ENCODE measurements around the gene RGPD8. TPM values are rescaled to one million over a fixed set of nuclear protein-coding genes. Genes with fewer than 3 reads are reported as not detected.

The RGPD8 gene
- polyA plus RNA-seq, 1 donor from 2014 or later: 6.8 TPM

- H3K4me3 ChIP-seq (ENCODE audit: low read length): no peak overlapping the region
- H3K9ac ChIP-seq (ENCODE audit: low read length): no peak overlapping the region
- H3K9me2 ChIP-seq (ENCODE audit: insufficient read depth, low read length): no peaks in the 10 kb centered on the region
- H3K79me2 ChIP-seq (replicated peaks; ENCODE audit: insufficient read depth, low read length): no peaks in the 10 kb centered on the region
- no peaks in the 10 kb centered on the region for H4K20me1 ChIP-seq (ENCODE audit: insufficient read depth)
- H3K4me2 ChIP-seq (ENCODE audit: low read length): no peak overlapping the region
- no peaks in the 10 kb centered on the region for H3K9me3 ChIP-seq (ENCODE audit: low read length)
- no peaks in the 10 kb centered on the region for H3K27me3 ChIP-seq (ENCODE audit: insufficient read depth, low read depth, low read length)
- no peaks in the 10 kb centered on the region for H3K36me3 ChIP-seq (ENCODE audit: insufficient read depth, low read length)
- H2AFZ ChIP-seq (ENCODE audit: low read depth, low read length): no peak overlapping the region
- TF ChIP-seq EP300 (conservative IDR thresholded peaks at IDR 0.05; ENCODE audit: poor library complexity, severe bottlenecking): no peak
- H3F3A ChIP-seq (ENCODE audit: insufficient read depth, low read length, poor library complexity, severe bottlenecking): no peaks in the 10 kb centered on the region
- H3K27ac ChIP-seq (ENCODE audit: low read length): no peak overlapping the region
Observed at GRCh38 chr2:112472547-112473263, 39.3 kb upstream of the RGPD8 start.

GRCh38 chr2:112465382-112465781 lies 31.9 kb upstream of the RGPD8 start:
- no peak overlapping the region for H3K27ac ChIP-seq (ENCODE audit: low read length)
- H3K79me2 ChIP-seq (replicated peaks; ENCODE audit: insufficient read depth, low read length): no peaks in the 10 kb centered on the region
- H3K9ac ChIP-seq (ENCODE audit: low read length): no peak overlapping the region
- no peak overlapping the region for H2AFZ ChIP-seq (ENCODE audit: low read depth, low read length)
- no peaks in the 10 kb centered on the region for H3K27me3 ChIP-seq (ENCODE audit: insufficient read depth, low read depth, low read length)
- no peaks in the 10 kb centered on the region for H4K20me1 ChIP-seq (ENCODE audit: insufficient read depth)
- no peak overlapping the region for H3K4me3 ChIP-seq (ENCODE audit: low read length)
- no peaks in the 10 kb centered on the region for H3K36me3 ChIP-seq (ENCODE audit: insufficient read depth, low read length)
- H3K9me2 ChIP-seq (ENCODE audit: insufficient read depth, low read length): no peaks in the 10 kb centered on the region
- H3F3A ChIP-seq (ENCODE audit: insufficient read depth, low read length, poor library complexity, severe bottlenecking): no peaks in the 10 kb centered on the region
- H3K4me2 ChIP-seq (ENCODE audit: low read length): no peak overlapping the region
- TF ChIP-seq, protein P1, sequence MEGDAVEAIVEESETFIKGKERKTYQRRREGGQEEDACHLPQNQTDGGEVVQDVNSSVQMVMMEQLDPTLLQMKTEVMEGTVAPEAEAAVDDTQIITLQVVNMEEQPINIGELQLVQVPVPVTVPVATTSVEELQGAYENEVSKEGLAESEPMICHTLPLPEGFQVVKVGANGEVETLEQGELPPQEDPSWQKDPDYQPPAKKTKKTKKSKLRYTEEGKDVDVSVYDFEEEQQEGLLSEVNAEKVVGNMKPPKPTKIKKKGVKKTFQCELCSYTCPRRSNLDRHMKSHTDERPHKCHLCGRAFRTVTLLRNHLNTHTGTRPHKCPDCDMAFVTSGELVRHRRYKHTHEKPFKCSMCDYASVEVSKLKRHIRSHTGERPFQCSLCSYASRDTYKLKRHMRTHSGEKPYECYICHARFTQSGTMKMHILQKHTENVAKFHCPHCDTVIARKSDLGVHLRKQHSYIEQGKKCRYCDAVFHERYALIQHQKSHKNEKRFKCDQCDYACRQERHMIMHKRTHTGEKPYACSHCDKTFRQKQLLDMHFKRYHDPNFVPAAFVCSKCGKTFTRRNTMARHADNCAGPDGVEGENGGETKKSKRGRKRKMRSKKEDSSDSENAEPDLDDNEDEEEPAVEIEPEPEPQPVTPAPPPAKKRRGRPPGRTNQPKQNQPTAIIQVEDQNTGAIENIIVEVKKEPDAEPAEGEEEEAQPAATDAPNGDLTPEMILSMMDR (IDR thresholded peaks at IDR 0.05; ENCODE audit: poor library complexity, severe bottlenecking): no peak
- no peak for TF ChIP-seq EZH2 (IDR thresholded peaks at IDR 0.05; ENCODE audit: borderline replicate concordance, insufficient read depth, low read length, poor library complexity, severe bottlenecking)
- no peak for TF ChIP-seq SMC3 (conservative IDR thresholded peaks at IDR 0.05; ENCODE audit: poor library complexity)
- TF ChIP-seq MXI1 (conservative IDR thresholded peaks at IDR 0.05; ENCODE audit: poor library complexity, severe bottlenecking): no peak
- TF ChIP-seq POLR2AphosphoS5 (IDR thresholded peaks at IDR 0.05): no peak
- TF ChIP-seq, protein P2, sequence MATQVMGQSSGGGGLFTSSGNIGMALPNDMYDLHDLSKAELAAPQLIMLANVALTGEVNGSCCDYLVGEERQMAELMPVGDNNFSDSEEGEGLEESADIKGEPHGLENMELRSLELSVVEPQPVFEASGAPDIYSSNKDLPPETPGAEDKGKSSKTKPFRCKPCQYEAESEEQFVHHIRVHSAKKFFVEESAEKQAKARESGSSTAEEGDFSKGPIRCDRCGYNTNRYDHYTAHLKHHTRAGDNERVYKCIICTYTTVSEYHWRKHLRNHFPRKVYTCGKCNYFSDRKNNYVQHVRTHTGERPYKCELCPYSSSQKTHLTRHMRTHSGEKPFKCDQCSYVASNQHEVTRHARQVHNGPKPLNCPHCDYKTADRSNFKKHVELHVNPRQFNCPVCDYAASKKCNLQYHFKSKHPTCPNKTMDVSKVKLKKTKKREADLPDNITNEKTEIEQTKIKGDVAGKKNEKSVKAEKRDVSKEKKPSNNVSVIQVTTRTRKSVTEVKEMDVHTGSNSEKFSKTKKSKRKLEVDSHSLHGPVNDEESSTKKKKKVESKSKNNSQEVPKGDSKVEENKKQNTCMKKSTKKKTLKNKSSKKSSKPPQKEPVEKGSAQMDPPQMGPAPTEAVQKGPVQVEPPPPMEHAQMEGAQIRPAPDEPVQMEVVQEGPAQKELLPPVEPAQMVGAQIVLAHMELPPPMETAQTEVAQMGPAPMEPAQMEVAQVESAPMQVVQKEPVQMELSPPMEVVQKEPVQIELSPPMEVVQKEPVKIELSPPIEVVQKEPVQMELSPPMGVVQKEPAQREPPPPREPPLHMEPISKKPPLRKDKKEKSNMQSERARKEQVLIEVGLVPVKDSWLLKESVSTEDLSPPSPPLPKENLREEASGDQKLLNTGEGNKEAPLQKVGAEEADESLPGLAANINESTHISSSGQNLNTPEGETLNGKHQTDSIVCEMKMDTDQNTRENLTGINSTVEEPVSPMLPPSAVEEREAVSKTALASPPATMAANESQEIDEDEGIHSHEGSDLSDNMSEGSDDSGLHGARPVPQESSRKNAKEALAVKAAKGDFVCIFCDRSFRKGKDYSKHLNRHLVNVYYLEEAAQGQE (IDR thresholded peaks at IDR 0.05; ENCODE audit: borderline replicate concordance): no peak
- no peak for TF ChIP-seq RAD21 (conservative IDR thresholded peaks at IDR 0.05)
- TF ChIP-seq EP300 (conservative IDR thresholded peaks at IDR 0.05; ENCODE audit: poor library complexity, severe bottlenecking): no peak
- no peak for TF ChIP-seq TAF1 (IDR thresholded peaks at IDR 0.05; ENCODE audit: low read depth)
- no peaks in the 10 kb centered on the region for H3K9me3 ChIP-seq (ENCODE audit: low read length)

Data from neural cell (in vitro differentiated cells).